ENCODE measurements around the gene NEURL4.
A peak's percentile ranks its signal among the peaks of the same experiment; 100 is the strongest.

The NEURL4 gene

GRCh38 chr17:7283471-7284216 lies 45.5 kb downstream of the NEURL4 start:
- no peak overlapping the region for H3K4me3 ChIP-seq (ENCODE audit: low read depth, low read length)

GRCh38 chr17:7282752-7283321 lies 46.3 kb downstream of the NEURL4 start:
- H3K4me3 ChIP-seq (ENCODE audit: low read depth, low read length): no peak overlapping the region
- DNase-seq (ENCODE audit: low read depth): no peak

More at GRCh38 chr17:7283471-7284216, 45.5 kb downstream of the NEURL4 start:
- DNase-seq (ENCODE audit: low read depth): no peak

- H3K4me3 ChIP-seq (ENCODE audit: low read depth, low read length): peak overlapping the region; percentile 49
- DNase-seq (ENCODE audit: low read depth): no peak
Observed at GRCh38 chr17:7281953-7282751, 47.0 kb downstream of the NEURL4 start.

GRCh38 chr17:7281074-7281952 lies 47.8 kb downstream of the NEURL4 start, which contains the start of gene SLC2A4:
TSS of gene SLC2A4 (plus strand) at chr17:7281718. CDS start at chr17:7281935, 217 bp downstream.
- peak; percentile 73 for DNase-seq (ENCODE audit: low read depth)
- peak within 1 kb of the TSS; percentile 49 for H3K4me3 ChIP-seq (ENCODE audit: low read depth, low read length)

DNA sequence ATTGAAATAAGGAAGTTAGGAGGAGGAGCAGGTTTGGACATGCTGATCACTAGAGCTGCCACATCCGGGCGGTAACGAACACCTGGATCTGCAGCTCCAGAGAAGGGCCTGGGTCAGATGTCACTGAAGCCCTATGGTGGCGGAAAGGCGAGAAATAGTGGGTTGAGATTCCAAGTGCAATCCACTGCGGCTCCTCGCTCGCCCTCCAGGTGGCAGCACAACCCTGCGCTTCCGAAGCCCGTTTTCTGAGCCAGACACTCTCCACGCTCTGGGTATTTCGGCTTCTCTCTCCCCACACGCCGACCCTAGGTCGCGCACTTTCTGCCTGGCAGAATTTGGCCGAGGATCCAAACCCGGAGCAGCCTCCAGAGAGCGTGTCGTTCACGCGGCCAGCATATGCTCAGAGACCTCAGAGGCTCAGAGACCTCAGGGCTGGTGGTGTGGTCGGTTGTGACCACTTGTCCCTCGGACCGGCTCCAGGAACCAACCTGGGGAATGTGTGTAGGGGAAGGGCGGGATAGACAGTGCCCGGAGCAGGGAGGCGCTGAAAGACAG lies 48.5 kb downstream of the NEURL4 start:
- peak overlapping the region; percentile 49 for H3K4me3 ChIP-seq (ENCODE audit: low read depth, low read length)
- DNase-seq (ENCODE audit: low read depth): no peak

- no peak overlapping the region for H3K4me3 ChIP-seq (ENCODE audit: low read depth, low read length)
- no peak for DNase-seq (ENCODE audit: low read depth)
Observed at GRCh38 chr17:7279448-7279847, 49.7 kb downstream of the NEURL4 start.

GRCh38 chr17:7266784-7267183 lies 62.4 kb downstream of the NEURL4 start:
- DNase-seq (ENCODE audit: low read depth): no peak
- no peak overlapping the region for H3K4me3 ChIP-seq (ENCODE audit: low read depth, low read length)
